ENCODE measurements around the gene ZFAND3. TPM values are rescaled to one million over a fixed set of nuclear protein-coding genes. Genes with fewer than 3 reads are reported as not detected.

ZFAND3 gene
- total and polyA plus RNA-seq, 2 of the 4 experiments (the other 2 are of a cell fraction), result 10.9 to 26.7 TPM

GRCh38 chr6:37774028-37774680 is 45.4 kb upstream of the ZFAND3 start:
- WGBS, 2 experiments (ENCODE audit: extremely low coverage in 2 of 2, insufficient read length in 1 of 2), result 92% methylated on average over 2 of the region's 3 CpGs; no CpG with 5 or more reads in 1 of the 2 experiments
- Histone ChIP-seq H4K91ac (ENCODE audit: insufficient read depth, low read depth, low read length) (no peak overlapping the region), H3K18ac (ENCODE audit: low read depth, low read length) (no peak overlapping the region), H3K4me1 (ENCODE audit: control insufficient read depth, insufficient read depth, low read length) (no peaks in the 10 kb centered on the region; the same call in 1 of the 2 replicates), H4K20me1 (ENCODE audit: insufficient read depth, low read length) (no peaks in the 10 kb centered on the region), H3K4me3 (ENCODE audit: insufficient read depth, low read depth, low read length) (no peak overlapping the region), H3K9ac (ENCODE audit: low read depth, low read length) (no peak overlapping the region), H3K9me1 (ENCODE audit: insufficient read depth, low read length) (no peaks in the 10 kb centered on the region), H2BK15ac (ENCODE audit: low read depth, low read length) (no peak overlapping the region), H2BK5ac (ENCODE audit: low read depth, low read length, poor library complexity, severe bottlenecking) (no peak overlapping the region), H3K36me3 (ENCODE audit: control insufficient read depth, insufficient read depth, low read length) (no peaks in the 10 kb centered on the region), H2BK120ac (ENCODE audit: low read depth, low read length) (no peak overlapping the region), H4K5ac (ENCODE audit: low read depth, low read length) (no peak overlapping the region), H2BK20ac (ENCODE audit: low read depth, low read length) (no peak overlapping the region), H3K79me1 (ENCODE audit: low read depth in 1 of 2, low read length in 2 of 2) (no peaks in the 10 kb centered on the region), H2AK9ac (replicated peaks; ENCODE audit: low read depth, low read length, poor library complexity) (no peak overlapping the region), H3K27me3 (ENCODE audit: control insufficient read depth, insufficient read depth, low read length) (peaks cover 17% of the 10 kb centered on the region), H4K8ac (ENCODE audit: low read depth in 2 of 2, low read length in 2 of 2) (no peak overlapping the region), H2AK5ac (ENCODE audit: low read depth, low read length) (no peak overlapping the region), H3K23ac (ENCODE audit: low read depth, low read length) (no peak overlapping the region), H3K27ac (ENCODE audit: insufficient read depth, low read length) (no peak overlapping the region), H3K56ac (ENCODE audit: extremely low read depth, insufficient read depth, low read length) (no peak overlapping the region), H3K4ac (ENCODE audit: low read depth, low read length) (no peak overlapping the region), H2AFZ (replicated peaks; ENCODE audit: low read length, poor library complexity) (no peak overlapping the region), H3K14ac (replicated peaks; ENCODE audit: low read depth, low read length) (no peak overlapping the region), H3K9me3 (ENCODE audit: control insufficient read depth, insufficient read depth, low read length) (no peaks in the 10 kb centered on the region), H3K4me2 (ENCODE audit: low read depth, low read length) (no peak overlapping the region)
- ATAC-seq (ENCODE audit: low read depth) (no peak), DNase-seq (no peak)
- ChIA-PET POLR2A (ENCODE audit: unreplicated experiment) (no interaction called here), CTCF (interaction anchor here (0.6 kb wide), 1 partner anchor 1739 kb away, joined by 3 read pairs; no protein-coding TSS in a partner anchor)
- dilution Hi-C loops (cut with HindIII; ENCODE audit: low sequenced_read_pairs, unreplicated experiment) (no loop called here), intact Hi-C loops (cut with micrococcal nuclease) (no loop called here), in situ Hi-C loops (cut with MboI; ENCODE audit: low sequenced_read_pairs) (no loop called here)
- no peak for TF ChIP-seq MXI1 (IDR thresholded peaks at IDR 0.05; ENCODE audit: borderline replicate concordance, low read depth, low read length)
- BruUV-seq (replicated peaks), result no TSS peak

Measured in IMR-90 (cell line).